GM18858 (cell line): Measurements from ENCODE around the gene S1PR2.
"Not testable (repeated sequence)": the region's sequence is repeated elsewhere in the genome, so short reads cannot be mapped to it uniquely, and the experiment has no call there.

ENCODE experiments used
- ATAC-seq: cut with Tn5 transposase; IDR thresholded peaks from one replicate; pipeline ENCODE4 v1.9.1; 2021; ENCODE audit not compliant: unreplicated experiment

S1PR2 gene

DNA sequence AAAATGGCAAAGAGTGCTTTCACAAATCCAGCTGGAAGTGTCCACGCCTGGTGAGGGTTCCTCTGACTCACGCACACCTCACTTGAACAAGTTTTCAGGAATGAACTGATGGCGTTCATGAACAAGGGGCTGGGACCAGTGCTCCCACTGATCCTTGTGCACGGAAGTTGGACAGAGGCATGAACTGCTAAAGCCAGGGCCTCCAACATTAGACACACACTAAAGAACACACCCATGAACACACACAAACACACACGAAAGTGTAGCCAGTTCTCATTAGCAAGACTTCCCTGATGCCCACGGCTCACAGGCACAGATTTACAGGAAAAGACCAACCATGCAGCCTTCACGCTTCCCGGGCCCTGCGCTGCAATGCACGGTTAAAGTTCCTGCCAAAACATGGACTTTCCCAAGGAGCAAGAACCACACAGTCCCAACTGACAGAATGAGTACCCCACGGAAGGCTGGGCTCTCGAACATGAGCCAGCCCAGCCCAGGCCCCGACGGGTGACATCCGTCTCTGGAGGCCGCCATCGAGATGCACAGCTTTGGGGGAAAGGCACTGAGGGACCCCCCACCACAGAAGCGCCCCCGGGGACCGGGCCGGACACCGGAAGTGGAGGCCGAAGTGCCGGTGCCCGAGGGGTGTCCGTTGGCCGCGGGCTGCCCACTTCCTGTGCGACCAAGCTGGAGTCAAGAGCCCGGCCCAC, 37.2 kb downstream of the S1PR2 start:
- no peak for ATAC-seq

DNA sequence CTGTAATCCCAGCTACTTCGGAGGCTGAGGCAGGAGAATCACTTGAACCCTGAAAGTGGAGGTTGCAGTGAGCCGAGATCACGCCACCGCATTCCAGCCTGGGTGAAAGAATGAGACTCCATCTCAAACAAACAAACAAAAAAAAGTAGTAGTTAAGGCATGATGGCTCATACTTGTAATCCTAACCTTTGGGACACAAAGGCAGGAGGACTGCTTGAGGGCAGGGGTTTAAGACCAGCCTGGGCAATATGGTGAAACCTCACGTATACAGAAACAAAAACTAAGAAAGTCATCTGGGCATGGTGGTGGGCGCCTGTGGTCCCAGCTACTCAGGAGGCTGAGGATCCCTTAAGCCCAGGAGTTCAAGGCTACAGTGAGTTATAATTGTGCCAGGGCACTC, 38.2 kb downstream of the S1PR2 start:
- no peak for ATAC-seq

DNA sequence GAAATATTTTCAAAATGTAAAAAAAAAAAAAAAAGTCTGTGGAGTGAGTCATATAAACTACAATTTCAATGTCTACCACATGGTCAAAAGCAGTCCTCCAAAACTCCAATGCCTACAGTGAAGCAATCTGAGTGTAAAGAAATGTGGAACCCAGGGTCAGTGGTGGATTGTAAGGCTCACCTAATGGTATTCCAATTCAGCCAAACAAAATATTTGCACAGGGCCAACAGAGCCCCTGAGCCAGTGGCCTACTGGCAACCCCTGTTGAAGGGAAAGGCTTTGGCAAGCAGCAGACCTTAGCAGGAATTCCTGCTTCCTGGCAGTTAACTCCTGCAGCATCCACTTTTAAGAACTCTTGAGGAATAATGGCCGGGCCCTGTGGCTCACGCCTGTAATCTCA, 39.8 kb downstream of the S1PR2 start:
- no peak for ATAC-seq

DNA sequence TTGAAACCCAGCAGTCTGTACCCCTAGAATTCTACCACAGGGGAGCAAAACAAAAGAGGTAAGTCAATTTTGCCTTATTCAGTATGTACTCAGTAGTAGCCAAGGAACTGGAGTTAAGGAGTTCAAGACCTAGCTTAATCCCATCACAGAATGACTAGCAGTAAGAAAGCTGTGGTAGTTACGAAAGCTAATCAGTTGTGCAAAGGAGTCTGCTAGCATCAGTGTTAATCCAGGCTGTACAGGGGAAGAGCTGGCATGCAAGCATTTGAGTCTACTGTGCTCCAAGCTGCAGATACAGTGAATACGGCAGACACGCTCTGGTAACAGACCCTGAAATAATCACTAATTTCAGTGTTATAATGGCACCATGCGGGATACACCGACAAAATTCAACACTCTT, 41.1 kb downstream of the S1PR2 start:
- no peak for ATAC-seq

DNA sequence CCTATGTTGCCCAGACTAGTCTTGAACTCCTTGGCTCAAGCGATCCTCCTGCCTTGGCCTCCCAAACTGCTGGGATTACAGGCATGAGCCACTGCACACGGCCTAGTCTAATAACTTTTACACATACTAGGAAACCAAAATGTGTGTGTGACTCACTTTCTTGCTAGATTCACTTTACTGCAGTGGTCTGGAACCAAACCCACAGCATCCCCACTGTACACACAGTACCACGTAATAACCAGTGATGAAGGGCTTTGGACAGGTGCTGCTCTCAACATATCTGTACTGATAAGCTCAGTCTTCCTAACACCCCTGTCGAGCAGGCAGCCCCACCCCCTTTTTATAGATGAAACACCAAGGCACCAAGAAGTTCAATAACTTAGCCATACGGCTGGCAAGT, 41.5 kb downstream of the S1PR2 start:
- no peak for ATAC-seq

DNA sequence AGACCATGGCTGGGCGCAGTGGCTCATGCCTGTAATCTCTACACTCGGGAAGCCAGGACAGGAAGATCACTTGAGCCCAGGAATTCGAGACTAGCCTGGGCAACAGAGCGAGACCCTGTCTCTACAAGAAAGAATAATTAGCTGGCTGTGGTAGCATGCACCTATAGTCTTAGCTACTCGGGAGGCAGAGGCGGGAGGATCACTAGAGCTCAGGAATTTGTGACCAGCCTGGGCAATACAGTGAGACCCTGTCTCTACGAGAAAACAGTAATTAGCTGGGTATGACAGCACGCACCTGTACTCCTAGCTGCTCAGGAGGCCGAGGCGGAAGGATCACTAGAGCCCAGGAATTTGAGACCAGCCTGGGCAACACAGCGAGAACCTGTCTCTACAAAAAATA, 43.8 kb downstream of the S1PR2 start:
- no peak for ATAC-seq

DNA sequence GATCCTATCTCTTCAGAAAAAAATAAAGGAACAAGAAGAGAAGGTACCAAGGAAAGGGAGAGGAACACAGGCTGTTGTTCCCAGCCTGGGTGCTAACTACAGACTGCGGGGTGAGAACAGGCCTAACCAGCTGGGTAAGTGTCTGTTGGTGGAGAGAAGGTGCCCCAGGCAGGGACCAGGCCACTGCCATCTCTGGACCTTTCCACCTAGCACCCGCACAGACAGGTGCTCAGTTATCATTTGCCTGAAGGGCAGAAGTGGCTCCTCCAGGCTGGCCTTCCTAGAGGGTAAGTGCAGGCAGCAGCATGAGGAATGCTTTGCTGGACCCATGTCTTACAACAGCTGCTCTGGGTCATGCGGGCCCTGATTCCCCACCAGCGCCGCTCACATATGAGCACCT, 46.5 kb downstream of the S1PR2 start:
- no peak for ATAC-seq

DNA sequence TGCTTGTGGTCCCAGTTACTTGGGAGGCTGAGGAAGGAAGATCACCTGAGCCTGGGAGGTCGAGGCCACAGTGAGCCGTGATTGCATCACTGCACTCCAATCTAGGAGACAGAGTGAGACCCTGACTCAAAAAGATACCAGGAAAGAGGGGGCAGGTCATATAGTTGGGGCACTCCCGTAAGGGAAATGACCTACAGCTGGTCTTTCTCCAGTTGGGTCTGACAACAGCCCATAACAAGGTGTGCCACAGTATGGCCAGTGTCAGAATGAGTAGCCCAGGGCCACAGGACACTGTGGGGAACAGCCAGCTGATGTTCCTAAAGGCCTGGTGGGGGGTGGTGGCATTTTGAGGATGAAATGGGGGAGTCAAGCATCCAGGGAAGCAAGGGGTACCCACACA, 47.2 kb downstream of the S1PR2 start:
- no peak for ATAC-seq

DNA sequence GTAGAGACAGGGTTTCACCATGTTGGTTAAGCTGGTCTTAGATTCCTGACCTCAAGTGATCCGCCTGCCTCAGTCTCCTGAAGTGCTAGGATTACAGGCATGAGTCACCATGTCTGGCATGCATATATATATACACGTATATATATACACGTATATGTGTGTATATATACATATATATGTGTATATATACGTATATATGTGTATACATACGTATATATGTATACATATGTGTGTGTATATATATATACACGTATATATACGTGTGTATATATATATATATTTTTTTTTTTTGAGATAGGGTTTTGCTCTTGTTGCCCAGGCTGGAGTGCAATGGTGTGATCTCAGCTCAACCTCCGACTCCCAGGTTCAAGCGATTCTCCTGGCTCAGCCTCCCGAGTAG, 48.3 kb downstream of the S1PR2 start:
- no peak for ATAC-seq

DNA sequence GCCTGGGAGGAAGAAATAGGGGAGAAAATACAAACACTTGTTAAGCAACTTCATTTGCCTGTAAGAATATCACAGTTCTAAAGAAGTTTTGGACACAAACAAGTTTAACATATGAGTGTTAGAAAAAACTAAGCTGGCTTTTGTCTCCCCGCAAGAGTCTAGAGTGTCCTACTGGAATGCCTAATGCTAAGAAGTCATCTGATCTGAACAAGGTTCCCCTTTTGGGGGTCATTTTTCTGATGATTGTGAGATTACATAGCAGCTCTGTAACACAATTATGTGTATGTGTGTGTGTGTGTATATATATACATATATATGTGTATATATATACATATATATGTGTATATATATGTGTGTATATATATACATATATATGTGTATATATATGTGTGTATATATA, 49.1 kb downstream of the S1PR2 start:
- no peak for ATAC-seq

DNA sequence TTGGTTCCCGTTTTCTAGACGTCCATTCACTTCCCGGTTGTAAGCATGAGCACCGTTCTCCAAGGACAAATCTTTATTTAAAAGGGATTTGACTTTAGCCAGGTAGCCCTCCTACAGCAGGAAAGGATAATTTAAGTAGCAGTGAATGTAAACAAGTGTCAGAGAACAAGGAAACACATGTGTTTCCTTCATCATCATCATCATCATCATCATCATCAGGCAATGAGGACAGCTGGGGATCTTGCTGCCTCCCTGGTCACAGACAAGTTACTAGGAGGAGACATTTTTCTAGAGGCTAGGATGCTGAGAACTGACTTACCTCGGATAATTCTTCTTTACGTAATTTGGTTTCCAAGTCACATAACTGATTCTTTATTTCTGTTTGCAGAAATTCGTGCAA, 50.7 kb downstream of the S1PR2 start:
- no peak for ATAC-seq

DNA sequence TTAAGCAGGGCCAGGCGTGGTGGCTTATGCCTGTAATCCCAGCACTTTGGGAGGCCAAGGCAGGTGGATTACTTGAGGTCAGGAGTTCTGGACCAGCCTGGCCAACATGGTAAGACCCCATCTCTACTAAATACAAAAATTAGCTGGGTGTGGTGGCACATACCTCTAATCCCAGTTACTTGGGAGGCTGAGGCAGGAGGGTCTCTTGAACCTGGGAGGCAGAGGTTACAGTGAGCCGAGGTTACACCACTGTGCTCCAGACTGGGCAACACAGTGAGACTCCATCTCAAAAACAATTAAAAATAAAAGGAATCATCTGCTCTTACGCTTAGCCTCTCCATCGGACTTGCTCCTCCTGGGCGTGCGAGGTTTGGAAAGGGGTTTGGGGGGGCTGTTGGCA, 51.1 kb downstream of the S1PR2 start:
- not testable (repeated sequence) for ATAC-seq

DNA sequence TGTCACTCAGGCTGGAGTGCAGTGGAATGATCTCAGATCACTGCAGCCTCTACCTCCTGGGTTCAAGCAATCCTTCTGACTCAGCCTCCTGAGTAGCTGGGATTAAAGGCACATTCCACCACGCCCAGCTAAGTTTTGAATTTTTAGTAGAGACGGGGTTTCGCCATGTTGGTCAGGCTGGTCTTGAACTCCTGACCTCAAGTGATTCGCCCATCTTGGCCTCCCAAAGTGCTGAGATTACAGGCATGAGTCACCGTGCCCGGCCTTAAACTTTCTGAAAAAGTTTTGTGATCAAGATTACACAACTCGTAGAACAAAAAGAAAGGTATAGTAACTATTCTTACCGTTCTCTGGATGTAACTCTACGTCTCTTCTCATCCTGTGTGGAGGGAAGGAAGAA, 57.6 kb downstream of the S1PR2 start:
- ATAC-seq = no peak
